ACC112 (cell line): ENCODE results near the gene EHHADH.
"Not testable (repeated sequence)": the region's sequence is repeated elsewhere in the genome, so short reads cannot be mapped to it uniquely, and the experiment has no call there.

Experiments
- H2AFZ ChIP-seq: fragments of 200-600 bp; sonication (generic); one replicate; pipeline ENCODE4 v1.6.0; 2017; ENCODE audit warnings: antibody characterized with exemption, low read length; ENCODE audit not compliant: unreplicated experiment
- H3K27ac ChIP-seq: fragments of 200-600 bp; sonication (generic); 2 replicates; pipeline ENCODE4 v1.5.1; 2014; ENCODE audit warnings: low read depth, mild to moderate bottlenecking, antibody characterized with exemption, low read length, moderate library complexity
- H3K27me3 ChIP-seq: fragments of 200-600 bp; sonication (generic); 2 replicates; pipeline ENCODE4 v1.6.1; 2014; ENCODE audit warnings: mild to moderate bottlenecking, antibody characterized with exemption, low read length, moderate library complexity, mixed read lengths; ENCODE audit not compliant: insufficient read depth
- H3K36me3 ChIP-seq: fragments of 200-600 bp; sonication (generic); 2 replicates; pipeline ENCODE4 v1.6.1; 2016; ENCODE audit warnings: mild to moderate bottlenecking, antibody characterized with exemption, low read length, moderate library complexity, mixed read lengths; ENCODE audit not compliant: insufficient read depth
- H3K4me1 ChIP-seq: fragments of 200-600 bp; sonication (generic); one replicate; pipeline ENCODE4 v1.6.1; 2016; ENCODE audit warnings: low read length, mixed read lengths; ENCODE audit not compliant: insufficient read depth, unreplicated experiment, control insufficient read depth
- H3K4me3 ChIP-seq: fragments of 200-600 bp; sonication (generic); 2 replicates; pipeline ENCODE4 v1.5.1; 2014; ENCODE audit warnings: mild to moderate bottlenecking, low read depth, low read length
- H3K79me2 ChIP-seq: fragments of 200-600 bp; sonication (generic); one replicate; pipeline ENCODE4 v1.6.0; 2016; ENCODE audit warnings: low read length; ENCODE audit not compliant: control insufficient read depth, unreplicated experiment, insufficient read depth

Gene EHHADH

DNA sequence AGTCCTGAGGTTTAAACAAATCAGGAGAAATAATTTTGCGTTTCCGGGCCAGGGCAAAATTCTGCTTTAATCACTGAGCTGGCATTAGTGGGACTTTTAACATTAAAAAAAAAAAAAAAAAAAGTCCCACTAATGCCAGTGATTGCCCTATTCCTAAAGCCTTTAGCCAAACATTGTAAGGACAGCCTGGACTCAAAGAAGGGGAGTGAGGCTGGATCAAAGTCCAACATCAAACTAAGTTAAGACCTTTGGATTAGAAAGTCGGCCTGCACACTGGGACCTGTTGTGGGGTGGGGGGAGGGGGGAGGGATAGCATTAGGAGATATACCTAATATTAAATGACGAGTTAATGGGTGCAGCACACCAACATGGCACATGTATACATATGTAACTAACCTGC, 716 bp downstream of the EHHADH start:
- peak overlapping the region; percentile 94; the same call in 1 of the 2 replicates for H3K4me3 ChIP-seq
- not testable (repeated sequence) for H3K4me1 ChIP-seq, H3K36me3 ChIP-seq, H3K27me3 ChIP-seq, H3K79me2 ChIP-seq, H2AFZ ChIP-seq, H3K27ac ChIP-seq

DNA sequence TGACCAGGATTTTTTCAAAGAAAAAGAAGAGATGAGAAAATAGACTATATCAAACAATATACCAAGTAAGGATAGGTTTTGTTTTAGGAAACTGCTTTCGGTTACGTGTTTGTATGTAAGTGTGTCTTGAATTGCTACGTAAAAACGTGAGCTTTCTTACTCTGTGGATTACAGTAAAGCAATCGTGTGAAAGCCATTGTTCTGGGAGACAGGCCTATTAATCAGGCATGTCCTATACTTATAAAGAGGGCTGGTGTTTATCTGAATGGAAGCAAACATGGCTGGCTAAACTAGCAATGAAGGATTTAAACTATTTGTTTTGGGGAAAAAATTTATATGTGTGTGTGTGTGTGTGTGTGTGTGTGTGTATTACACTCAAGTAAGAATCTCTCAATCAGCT, 2.6 kb downstream of the EHHADH start:
- H3K27ac ChIP-seq = no peak overlapping the region
- no peak overlapping the region for H3K4me3 ChIP-seq
- no peaks in the 10 kb centered on the region for H3K79me2 ChIP-seq
- H3K27me3 ChIP-seq = no peaks in the 10 kb centered on the region
- no peak overlapping the region for H2AFZ ChIP-seq
- peaks cover 4% of the 10 kb centered on the region for H3K4me1 ChIP-seq
- peaks cover 14% of the 10 kb centered on the region for H3K36me3 ChIP-seq

GRCh38 chr3:185250653-185251052, 3.2 kb downstream of the EHHADH start:
- peaks cover 15% of the 10 kb centered on the region for H3K36me3 ChIP-seq
- H3K4me1 ChIP-seq = peaks cover 4% of the 10 kb centered on the region
- H2AFZ ChIP-seq = no peak overlapping the region
- no peak overlapping the region for H3K4me3 ChIP-seq
- H3K79me2 ChIP-seq = no peaks in the 10 kb centered on the region
- H3K27me3 ChIP-seq = no peaks in the 10 kb centered on the region
- H3K27ac ChIP-seq = no peak overlapping the region

GRCh38 chr3:185250247-185250646, 3.6 kb downstream of the EHHADH start:
- Histone ChIP-seq H3K79me2 (no peaks in the 10 kb centered on the region), H3K36me3 (peaks cover 15% of the 10 kb centered on the region), H3K27ac (no peak overlapping the region), H3K4me1 (peaks cover 4% of the 10 kb centered on the region), H3K27me3 (no peaks in the 10 kb centered on the region), H3K4me3 (no peak overlapping the region), H2AFZ (no peak overlapping the region)

DNA sequence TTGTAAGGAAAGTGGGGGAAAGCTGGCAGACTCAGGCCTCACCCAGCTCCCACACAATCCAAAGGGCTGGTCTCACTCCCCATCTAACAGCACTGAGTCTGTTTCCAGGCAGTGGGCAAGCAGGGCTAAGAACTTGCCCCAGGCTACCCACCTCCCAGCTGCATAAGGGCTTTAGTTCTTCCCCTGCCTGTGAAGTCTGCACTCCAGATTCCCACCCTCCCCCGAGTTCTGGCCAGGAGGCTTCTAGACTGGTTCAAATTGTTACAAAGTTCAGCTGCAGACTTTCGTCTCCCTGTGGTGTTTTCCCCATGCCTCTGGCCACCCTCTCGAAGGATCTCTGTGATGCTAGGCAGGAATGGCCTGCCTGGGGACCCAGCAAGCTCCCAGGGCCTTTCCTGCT, 11.2 kb downstream of the EHHADH start:
- H3K36me3 ChIP-seq = peaks cover 8% of the 10 kb centered on the region
- H3K4me3 ChIP-seq = no peak overlapping the region
- H3K79me2 ChIP-seq = no peaks in the 10 kb centered on the region
- no peaks in the 10 kb centered on the region for H3K27me3 ChIP-seq
- H3K4me1 ChIP-seq = no peaks in the 10 kb centered on the region
- no peak overlapping the region for H2AFZ ChIP-seq
- H3K27ac ChIP-seq = no peak overlapping the region

GRCh38 chr3:185236969-185237368, 16.9 kb downstream of the EHHADH start:
- peaks cover 14% of the 10 kb centered on the region for H3K36me3 ChIP-seq
- H3K79me2 ChIP-seq = no peaks in the 10 kb centered on the region
- H3K4me1 ChIP-seq = no peaks in the 10 kb centered on the region
- no peak overlapping the region for H2AFZ ChIP-seq
- H3K4me3 ChIP-seq = no peak overlapping the region
- no peak overlapping the region for H3K27ac ChIP-seq
- H3K27me3 ChIP-seq = no peaks in the 10 kb centered on the region

- H3K27me3 ChIP-seq = no peaks in the 10 kb centered on the region
- no peak overlapping the region for H2AFZ ChIP-seq
- no peak overlapping the region for H3K4me3 ChIP-seq
- no peaks in the 10 kb centered on the region for H3K4me1 ChIP-seq
- no peaks in the 10 kb centered on the region for H3K79me2 ChIP-seq
- H3K27ac ChIP-seq = no peak overlapping the region
- H3K36me3 ChIP-seq = peaks cover 18% of the 10 kb centered on the region
Measured at GRCh38 chr3:185233328-185233727, 20.5 kb downstream of the EHHADH start.

DNA sequence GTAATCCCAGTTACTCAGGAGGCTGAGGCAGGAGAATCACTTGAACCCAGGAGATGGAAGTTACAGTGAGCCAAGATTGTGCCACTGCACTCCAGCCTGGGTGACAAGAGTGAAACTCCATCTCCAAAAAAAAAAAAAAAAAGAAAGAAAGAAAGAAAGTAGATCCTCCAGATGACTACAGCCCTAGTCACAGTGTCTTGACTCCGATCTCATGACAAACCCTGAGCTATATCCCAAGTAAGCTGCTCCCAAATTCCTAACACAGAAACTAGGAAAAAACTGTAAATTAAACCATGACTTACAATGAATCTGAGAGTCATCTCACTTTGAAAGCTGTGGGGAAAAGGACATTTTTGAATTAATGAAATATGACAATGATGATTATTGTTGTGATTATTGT, 27.3 kb downstream of the EHHADH start:
- H3K79me2 ChIP-seq, H2AFZ ChIP-seq, H3K27ac ChIP-seq, H3K27me3 ChIP-seq, H3K4me3 ChIP-seq, H3K4me1 ChIP-seq, H3K36me3 ChIP-seq: not testable (repeated sequence)

GRCh38 chr3:185225523-185225922, 28.3 kb downstream of the EHHADH start:
- 0 out of 2 replicates have a peak, but pooled peaks cover 2% of the 10 kb centered on the region for H3K36me3 ChIP-seq
- H2AFZ ChIP-seq = no peak overlapping the region
- no peak overlapping the region for H3K27ac ChIP-seq
- H3K4me3 ChIP-seq = no peak overlapping the region
- H3K4me1 ChIP-seq = peaks cover 7% of the 10 kb centered on the region
- H3K27me3 ChIP-seq = no peaks in the 10 kb centered on the region
- H3K79me2 ChIP-seq = no peaks in the 10 kb centered on the region

DNA sequence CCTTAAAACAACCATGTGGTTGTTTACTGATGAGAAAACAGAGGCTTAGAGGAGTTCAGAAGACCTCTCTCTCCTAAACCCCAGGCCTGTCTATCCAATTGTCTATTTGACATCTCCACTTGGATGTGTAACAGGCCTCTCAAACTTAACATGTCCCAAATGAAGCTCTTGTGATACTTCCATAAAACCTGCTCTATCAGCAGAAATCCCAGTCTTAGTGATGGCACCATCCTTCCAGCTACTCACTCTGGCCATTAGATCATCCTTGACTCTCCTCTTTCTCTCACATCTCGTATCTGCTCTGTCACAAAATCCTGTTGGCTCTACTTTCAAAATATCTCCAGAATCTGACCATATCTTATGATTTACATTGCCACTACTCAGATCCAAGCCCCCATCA, 28.8 kb downstream of the EHHADH start:
- H3K4me1 ChIP-seq = peaks cover 7% of the 10 kb centered on the region
- H3K79me2 ChIP-seq = no peaks in the 10 kb centered on the region
- no peak overlapping the region for H3K4me3 ChIP-seq
- 0 out of 2 replicates have a peak, but pooled peaks cover 2% of the 10 kb centered on the region for H3K36me3 ChIP-seq
- no peaks in the 10 kb centered on the region for H3K27me3 ChIP-seq
- no peak overlapping the region for H2AFZ ChIP-seq
- no peak overlapping the region for H3K27ac ChIP-seq

DNA sequence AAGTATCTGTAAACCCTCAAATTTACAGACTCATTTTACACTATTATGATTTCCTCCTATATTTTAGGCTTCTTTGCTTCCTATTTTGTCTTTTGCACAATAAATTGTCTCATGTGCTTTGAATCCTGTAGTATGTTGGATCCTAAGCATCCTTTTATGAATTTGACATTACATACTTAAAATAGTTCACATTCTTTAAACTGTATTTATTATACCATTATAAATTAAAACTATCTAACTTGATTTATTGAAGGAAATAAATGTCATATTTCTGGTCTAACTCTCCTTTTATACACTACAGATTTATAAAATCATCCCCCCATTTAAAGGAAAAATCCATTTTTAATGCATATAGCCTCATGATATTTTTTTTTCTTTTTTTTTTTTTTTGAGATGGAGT, 32.6 kb downstream of the EHHADH start:
- H2AFZ ChIP-seq = no peak overlapping the region

More for the DNA sequence above, 32.6 kb downstream of the EHHADH start:
- Histone ChIP-seq H3K27ac (no peak overlapping the region), H3K4me3 (no peak overlapping the region), H3K4me1 (peaks cover 14% of the 10 kb centered on the region), H3K27me3 (no peaks in the 10 kb centered on the region), H3K36me3 (no peaks in the 10 kb centered on the region), H3K79me2 (no peaks in the 10 kb centered on the region)
